ENCODE measurements around the gene PNLIPRP2.

Gene PNLIPRP2

DNA sequence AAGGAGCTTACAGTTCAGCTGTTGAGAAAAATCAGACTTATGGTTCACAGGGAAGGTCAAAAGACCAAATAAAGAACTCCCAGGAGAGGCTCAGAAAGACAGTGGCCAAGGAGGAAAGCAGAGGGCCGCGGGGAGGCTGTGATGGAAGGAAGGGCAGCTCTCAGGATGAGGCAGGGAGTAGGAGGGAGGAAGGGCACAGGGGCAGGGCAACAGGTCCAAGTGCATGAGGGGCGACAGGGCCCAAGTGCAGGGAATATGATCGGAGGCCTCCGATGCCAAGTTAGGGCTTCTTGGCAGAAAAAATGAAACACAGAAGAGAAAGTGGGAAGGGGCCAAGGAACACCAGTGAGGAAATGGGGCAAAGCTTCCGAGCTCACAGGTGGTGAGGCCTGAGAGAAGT, 13.4 kb upstream of the PNLIPRP2 start:
- ATAC-seq (no peak), DNase-seq (ENCODE audit: low spot score in 2 of 2) (no peak)
- Mint-ChIP-seq H3K27ac (no peak overlapping the region), H3K4me3 (no peak overlapping the region), H3K36me3 (no peaks in the 10 kb centered on the region), H3K4me1 (no peaks in the 10 kb centered on the region), H3K9me3 (peaks cover 2% of the 10 kb centered on the region)

DNA sequence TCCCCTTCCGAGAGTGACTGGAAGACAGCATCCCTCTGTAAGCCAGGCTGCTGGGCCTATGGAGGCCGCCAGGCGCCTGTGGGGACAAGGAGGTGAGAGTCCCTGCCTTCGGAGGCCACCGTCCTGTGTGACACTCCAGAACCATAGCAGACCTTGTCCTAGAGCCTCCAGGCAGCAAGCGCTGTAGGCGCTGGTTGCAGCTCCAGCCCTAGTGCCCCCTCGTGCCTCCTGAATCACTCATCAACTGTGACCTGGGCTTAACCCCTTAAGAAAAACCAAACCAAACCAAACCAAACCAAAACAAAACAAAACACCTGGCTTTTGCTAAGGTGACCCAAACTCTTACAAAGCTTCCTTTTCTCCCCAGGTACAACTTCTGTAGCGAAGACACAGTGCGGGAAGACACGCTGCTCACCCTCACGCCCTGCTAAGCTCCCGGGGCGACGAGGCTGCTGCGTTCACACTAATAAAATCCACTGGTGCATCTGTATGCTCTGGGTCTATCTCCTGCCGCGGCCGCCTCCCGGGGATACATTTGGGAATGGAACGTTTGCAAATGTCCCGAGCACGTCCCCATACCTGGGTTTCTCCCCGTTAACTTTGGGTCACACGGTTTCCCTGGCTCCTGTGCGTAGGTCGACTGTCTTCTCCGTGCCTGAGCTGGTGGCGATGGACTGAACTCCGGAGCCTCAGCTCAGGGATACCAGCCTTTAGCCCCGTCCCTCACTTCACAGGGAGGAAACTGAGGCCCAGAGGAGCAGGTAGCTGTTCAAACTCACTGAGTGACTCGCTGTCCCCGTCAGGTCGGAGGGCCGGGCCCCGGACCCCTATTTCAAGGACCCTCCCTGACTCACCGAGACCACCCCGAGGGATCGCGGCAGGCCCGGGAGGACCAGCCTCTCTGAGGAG, 11.8 kb upstream of the PNLIPRP2 start:
- H3K4me3 Mint-ChIP-seq, result no peak overlapping the region

DNA sequence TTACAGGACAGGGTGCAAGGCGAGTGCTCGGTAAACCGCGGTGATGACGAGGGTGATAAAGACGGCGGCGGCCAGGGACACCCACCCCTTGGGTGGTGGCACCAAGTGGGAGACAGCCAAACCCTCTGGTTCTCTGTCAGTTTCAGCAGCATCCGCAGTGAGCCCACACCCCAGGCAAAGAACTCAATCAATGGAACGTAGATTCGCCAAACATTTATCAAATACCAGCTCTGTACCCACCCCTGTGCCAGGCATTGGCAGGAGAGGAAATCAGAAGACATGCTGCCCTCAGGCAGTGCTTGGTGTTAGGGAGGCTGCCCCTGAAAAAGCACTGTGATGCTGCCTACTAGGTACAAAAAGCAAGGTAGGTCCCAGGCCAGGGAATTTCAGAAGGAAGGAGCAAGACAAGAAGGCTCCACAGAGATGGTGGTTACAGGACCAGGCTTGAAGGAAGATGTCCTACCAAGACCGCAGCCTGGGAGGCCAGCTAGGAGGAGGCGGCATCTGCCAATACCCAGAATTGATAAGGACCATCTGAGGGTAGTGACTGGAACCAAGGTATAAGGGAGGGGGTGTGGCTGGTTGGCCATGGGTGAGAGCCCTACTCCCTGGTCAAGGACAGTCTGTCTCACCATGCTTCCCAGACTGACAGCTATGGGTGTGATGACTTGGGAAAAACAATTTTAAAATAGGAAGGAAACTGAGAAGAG, 10.2 kb upstream of the PNLIPRP2 start:
- Mint-ChIP-seq H3K36me3 (no peaks in the 10 kb centered on the region), H3K27ac (no peak overlapping the region), H3K4me1 (no peaks in the 10 kb centered on the region), H3K4me3 (no peak overlapping the region), H3K9me3 (peaks cover 2% of the 10 kb centered on the region)
- DNase-seq (ENCODE audit: low spot score in 2 of 2), result no peak
- ATAC-seq, result no peak

More for the DNA sequence above, 11.8 kb upstream of the PNLIPRP2 start:
- ATAC-seq, result no peak
- no peak overlapping the region for H3K27ac Mint-ChIP-seq
- H3K4me1 Mint-ChIP-seq, result no peaks in the 10 kb centered on the region
- no peaks in the 10 kb centered on the region for H3K36me3 Mint-ChIP-seq
- peaks cover 2% of the 10 kb centered on the region for H3K9me3 Mint-ChIP-seq
- no peak for DNase-seq (ENCODE audit: low spot score in 2 of 2)

DNA sequence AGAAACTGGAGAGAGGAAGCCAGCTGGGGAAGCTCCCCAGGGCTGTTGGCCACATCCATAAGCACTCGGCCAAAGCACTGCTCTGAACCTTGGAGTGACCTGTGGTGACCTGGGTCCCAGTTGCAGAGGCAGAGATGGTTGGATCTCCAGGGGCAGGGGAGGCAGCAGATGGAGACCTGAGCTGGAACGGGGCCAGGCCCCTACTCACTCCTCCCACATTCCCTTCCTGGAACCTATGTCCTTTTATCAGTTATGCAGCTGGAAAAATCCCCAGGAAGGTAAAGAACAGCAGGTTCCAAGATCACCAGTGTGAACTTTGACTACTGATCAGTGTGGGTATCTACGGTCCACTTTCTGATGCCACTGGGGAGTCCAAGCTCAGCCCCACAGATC, 9.6 kb upstream of the PNLIPRP2 start:
- H3K4me3 Mint-ChIP-seq, result no peak overlapping the region
- H3K36me3 Mint-ChIP-seq, result no peaks in the 10 kb centered on the region
- H3K27ac Mint-ChIP-seq, result no peak overlapping the region
- H3K9me3 Mint-ChIP-seq, result peaks cover 5% of the 10 kb centered on the region
- H3K4me1 Mint-ChIP-seq, result no peaks in the 10 kb centered on the region
- ATAC-seq, result no peak
- no peak for DNase-seq (ENCODE audit: low spot score in 2 of 2)

DNA sequence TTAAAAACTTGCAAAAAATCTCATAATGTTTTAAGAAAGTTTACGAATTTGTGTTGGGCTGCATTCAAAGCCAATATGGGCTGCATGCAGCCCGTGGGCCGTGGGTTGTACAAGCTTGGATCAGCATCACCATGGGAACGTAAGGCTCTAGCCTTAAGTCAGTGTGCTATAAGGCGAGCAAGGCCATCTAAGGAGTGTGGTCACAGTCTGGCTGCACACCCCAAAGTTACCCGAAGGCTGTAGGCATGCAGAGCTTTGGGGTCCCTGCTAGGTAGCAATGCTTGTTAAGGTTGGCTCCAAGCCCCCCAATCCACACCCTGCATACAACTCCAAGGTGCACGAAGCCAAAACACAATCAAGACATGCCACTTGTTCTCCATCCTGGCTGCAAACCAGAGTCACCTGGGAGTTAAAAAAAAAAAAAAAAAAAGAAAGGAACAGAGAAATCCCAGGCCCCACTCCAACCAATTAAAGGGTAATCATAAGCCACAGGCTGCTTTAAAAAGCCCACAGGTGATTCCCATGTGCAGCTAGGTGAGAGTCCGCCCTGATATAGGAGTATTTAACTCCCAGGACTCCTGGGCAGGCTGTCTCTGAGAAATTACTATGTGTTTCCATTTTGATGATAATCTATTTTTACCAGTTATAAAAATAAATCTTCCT, 8.5 kb upstream of the PNLIPRP2 start:
- ATAC-seq, result no peak
- no peak overlapping the region for H3K27ac Mint-ChIP-seq
- H3K9me3 Mint-ChIP-seq, result peaks cover 6% of the 10 kb centered on the region
- H3K4me3 Mint-ChIP-seq, result no peak overlapping the region
- H3K36me3 Mint-ChIP-seq, result no peaks in the 10 kb centered on the region
- H3K4me1 Mint-ChIP-seq, result no peaks in the 10 kb centered on the region
- no peak for DNase-seq (ENCODE audit: low spot score in 2 of 2)

DNA sequence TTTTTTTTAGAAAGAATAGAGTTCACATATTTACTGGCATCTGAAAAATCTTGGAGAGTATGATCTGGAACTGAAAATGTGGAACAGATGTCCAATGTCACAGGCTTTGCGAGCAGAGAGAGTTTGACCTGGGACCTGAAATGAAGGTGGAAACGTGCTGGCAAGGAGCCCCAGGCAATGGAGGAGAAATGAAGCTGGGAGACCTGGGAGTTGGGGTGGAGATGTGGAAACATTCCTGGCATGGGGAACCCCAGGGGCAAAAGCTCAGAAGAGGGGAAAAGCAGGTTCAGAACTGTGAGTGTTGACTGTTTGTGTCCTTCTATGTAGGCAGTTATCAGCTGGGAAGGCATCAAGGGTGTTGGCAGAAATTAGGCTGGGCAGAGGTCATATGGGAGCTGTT, 7.3 kb upstream of the PNLIPRP2 start:
- Mint-ChIP-seq H3K27ac (no peak overlapping the region), H3K36me3 (no peaks in the 10 kb centered on the region), H3K9me3 (peaks cover 9% of the 10 kb centered on the region), H3K4me3 (no peak overlapping the region), H3K4me1 (no peaks in the 10 kb centered on the region)
- DNase-seq (ENCODE audit: low spot score in 2 of 2) (no peak), ATAC-seq (no peak)

DNA sequence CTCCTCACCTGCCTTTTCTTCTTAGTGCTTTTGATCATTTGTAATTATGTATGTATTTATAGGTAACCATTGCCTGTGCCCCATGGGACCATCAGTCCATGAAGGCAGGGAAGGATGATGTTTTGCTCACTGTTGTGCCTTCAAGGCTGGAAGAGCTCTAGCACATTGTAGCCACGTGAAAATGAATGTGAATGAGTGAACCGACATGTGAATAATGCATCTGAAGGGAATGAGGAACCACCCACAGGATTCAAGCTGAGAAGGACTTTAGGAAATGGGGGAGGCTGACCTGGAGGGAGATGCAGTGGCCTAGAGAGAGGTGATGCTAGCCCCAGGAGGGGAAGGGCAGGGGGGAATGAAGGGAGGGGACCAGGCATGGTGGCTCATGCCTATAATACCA, 6.0 kb upstream of the PNLIPRP2 start:
- no peak for ATAC-seq
- no peaks in the 10 kb centered on the region for H3K4me1 Mint-ChIP-seq
- no peaks in the 10 kb centered on the region for H3K36me3 Mint-ChIP-seq
- no peak overlapping the region for H3K4me3 Mint-ChIP-seq
- no peak overlapping the region for H3K27ac Mint-ChIP-seq
- H3K9me3 Mint-ChIP-seq, result peaks cover 9% of the 10 kb centered on the region
- no peak for DNase-seq (ENCODE audit: low spot score in 2 of 2)

DNA sequence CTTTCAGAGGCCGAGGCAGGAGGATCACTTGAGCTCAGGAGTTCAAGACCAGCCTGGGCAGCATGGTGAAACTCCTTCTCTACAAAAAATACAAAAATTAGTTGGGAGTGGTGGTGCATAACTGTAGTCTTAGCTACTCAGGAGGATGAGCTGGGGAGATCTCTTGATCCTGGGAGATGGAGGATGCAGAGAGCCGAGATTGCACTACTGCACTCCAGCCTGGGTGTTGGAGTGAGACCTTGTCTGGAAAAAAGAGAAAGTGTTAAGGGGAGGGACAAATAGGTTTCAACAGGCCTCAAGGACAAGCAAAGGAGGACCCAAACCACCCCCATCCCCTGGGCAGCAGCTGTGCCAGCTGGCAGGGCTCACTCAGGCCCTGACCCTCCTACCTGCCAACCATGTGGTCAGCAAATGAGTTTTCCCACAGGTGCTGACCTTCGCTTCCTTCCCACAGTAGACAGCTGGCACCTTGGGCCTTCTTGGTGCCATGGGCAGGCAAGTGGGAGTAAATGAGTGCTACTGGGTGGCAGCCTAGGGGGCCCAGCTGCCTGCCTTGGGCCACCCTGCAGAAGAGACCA, 5.5 kb upstream of the PNLIPRP2 start:
- ATAC-seq (no peak), DNase-seq (ENCODE audit: low spot score in 2 of 2) (no peak)
- Mint-ChIP-seq H3K27ac (no peak overlapping the region), H3K9me3 (peaks cover 9% of the 10 kb centered on the region), H3K4me3 (no peak overlapping the region), H3K4me1 (no peaks in the 10 kb centered on the region), H3K36me3 (no peaks in the 10 kb centered on the region)

DNA sequence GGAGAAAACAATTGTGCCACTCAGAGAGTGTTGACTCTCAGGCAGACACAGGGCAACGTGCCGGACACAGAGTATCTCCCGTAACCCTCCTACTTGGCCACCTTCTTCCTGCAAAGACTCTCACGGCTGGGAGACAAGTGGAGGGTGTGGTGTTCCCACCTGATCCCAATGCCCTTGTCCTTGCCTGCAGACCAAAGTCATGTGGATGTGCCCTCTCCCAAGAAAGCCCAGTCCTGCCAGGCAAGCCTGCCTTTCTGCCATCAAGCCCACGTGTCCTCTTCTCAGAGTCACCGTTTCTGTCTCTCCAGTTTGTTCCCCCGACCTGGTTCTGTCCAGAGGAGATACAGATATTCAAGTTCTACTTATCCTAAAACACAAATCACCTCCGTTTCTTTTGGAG, 723 bp downstream of the PNLIPRP2 start:
- Mint-ChIP-seq H3K27ac (no peak overlapping the region), H3K9me3 (peaks cover 12% of the 10 kb centered on the region), H3K36me3 (no peaks in the 10 kb centered on the region), H3K4me3 (no peak overlapping the region), H3K4me1 (no peaks in the 10 kb centered on the region)
- DNase-seq (ENCODE audit: low spot score in 2 of 2), result no peak
- ATAC-seq, result no peak

DNA sequence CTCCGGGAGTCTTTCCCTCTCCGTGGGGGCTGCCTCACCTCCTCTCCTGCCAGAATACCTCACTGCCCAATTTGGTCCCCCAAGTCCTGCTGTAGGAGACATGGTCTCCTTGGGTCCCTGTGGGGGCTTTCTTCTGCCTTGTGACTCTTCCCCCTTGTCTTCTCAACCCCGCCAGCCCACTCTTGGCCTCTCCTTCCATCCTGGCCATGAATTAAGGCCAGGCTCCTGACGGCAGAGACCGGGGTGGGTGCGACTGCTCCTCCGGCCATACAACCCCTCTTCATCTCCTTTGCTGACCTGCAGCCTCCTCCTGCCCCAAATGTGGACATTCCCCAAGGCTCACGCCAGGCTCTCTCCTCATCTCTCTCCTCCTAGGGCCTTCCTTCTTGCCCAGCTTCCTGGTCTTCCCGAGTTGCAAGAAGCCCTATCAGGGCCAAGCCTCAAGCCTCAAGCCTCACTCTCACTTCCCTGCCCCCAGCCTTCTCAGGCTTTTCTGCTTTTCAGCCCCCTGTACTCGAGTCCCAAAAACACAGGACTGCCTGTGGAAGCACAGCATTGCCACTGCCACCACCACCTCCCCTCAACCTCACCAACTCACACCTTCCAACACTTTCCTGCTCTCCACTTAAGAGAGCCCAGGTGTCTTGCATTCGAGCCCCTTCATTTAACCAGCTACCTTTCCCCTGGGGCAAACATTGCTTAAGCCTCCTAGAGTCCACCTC, 1.3 kb downstream of the PNLIPRP2 start:
- Mint-ChIP-seq H3K4me1 (no peaks in the 10 kb centered on the region), H3K4me3 (no peak overlapping the region), H3K36me3 (no peaks in the 10 kb centered on the region), H3K9me3 (peaks cover 12% of the 10 kb centered on the region), H3K27ac (no peak overlapping the region)
- no peak for ATAC-seq
- no peak for DNase-seq (ENCODE audit: low spot score in 2 of 2)

DNA sequence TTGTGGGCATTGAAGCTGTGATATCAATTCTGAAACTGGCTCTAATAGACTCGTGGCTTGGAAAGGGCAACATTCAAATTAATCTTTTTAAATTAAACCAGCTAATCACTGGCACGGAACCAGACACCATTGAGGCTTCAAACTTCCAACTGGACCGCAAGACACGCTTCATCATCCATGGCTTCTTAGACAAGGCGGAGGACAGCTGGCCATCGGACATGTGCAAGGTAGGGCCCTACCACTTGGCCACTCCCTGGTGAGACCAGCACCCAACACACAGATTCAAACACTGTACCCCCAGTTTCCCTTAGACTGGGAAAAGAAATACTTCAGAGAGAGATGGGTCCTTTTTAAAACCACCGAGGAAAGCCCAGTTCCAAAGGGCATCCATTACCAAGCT, 5.1 kb downstream of the PNLIPRP2 start:
- peaks cover 10% of the 10 kb centered on the region for H3K9me3 Mint-ChIP-seq
- DNase-seq (ENCODE audit: low spot score in 2 of 2), result no peak
- ATAC-seq, result no peak
- H3K4me3 Mint-ChIP-seq, result no peak overlapping the region
- no peaks in the 10 kb centered on the region for H3K36me3 Mint-ChIP-seq
- H3K27ac Mint-ChIP-seq, result no peak overlapping the region
- H3K4me1 Mint-ChIP-seq, result no peaks in the 10 kb centered on the region

DNA sequence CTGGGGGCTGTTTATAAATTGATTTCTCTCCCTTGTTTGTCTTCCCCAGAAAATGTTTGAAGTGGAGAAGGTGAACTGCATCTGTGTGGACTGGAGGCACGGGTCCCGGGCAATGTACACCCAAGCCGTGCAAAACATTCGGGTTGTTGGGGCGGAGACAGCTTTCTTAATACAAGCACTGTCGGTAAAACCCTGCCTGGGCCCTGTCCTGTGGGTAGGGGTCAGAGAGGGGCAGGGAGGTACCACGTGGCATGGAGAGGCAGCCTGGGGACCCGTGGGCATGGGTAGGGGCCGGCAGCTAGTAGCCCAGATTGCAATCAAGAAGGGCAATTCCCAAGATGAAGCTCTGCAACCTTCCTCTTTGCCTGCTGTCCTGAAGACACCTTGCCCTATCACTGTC, 6.1 kb downstream of the PNLIPRP2 start:
- ATAC-seq, result no peak
- no peak for DNase-seq (ENCODE audit: low spot score in 2 of 2)
- H3K9me3 Mint-ChIP-seq, result peaks cover 8% of the 10 kb centered on the region
- no peak overlapping the region for H3K4me3 Mint-ChIP-seq
- H3K36me3 Mint-ChIP-seq, result no peaks in the 10 kb centered on the region
- no peak overlapping the region for H3K27ac Mint-ChIP-seq
- H3K4me1 Mint-ChIP-seq, result no peaks in the 10 kb centered on the region

DNA sequence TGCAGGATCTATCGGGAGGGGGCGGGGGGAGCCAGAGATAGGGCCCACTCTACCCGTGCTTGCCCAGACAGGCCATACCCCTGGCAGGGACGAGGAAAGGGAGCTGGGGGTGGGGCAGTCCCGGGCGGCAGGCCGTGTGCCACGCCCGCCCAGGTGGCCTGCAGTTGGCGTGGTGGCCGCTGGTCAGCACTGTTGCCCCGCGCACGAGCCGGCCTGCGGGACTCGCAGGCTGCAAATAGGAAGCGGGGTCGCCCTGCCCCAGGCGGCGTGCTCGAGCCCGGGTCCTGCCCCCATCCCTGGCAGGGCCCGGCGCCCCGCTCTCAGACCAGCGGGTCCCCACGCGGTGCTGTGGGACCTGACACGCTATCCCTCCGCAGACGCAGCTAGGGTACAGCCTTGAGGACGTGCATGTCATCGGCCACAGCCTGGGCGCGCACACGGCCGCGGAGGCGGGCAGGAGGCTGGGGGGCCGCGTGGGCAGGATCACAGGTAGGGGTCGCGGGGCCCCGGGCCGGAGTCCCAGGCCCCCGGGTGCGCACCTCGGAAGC, 6.7 kb downstream of the PNLIPRP2 start:
- no peak for ATAC-seq
- H3K27ac Mint-ChIP-seq, result no peak overlapping the region
- H3K4me3 Mint-ChIP-seq, result no peak overlapping the region
- H3K36me3 Mint-ChIP-seq, result no peaks in the 10 kb centered on the region
- H3K9me3 Mint-ChIP-seq, result peaks cover 2% of the 10 kb centered on the region
- no peak for DNase-seq (ENCODE audit: low spot score in 2 of 2)
- no peaks in the 10 kb centered on the region for H3K4me1 Mint-ChIP-seq

DNA sequence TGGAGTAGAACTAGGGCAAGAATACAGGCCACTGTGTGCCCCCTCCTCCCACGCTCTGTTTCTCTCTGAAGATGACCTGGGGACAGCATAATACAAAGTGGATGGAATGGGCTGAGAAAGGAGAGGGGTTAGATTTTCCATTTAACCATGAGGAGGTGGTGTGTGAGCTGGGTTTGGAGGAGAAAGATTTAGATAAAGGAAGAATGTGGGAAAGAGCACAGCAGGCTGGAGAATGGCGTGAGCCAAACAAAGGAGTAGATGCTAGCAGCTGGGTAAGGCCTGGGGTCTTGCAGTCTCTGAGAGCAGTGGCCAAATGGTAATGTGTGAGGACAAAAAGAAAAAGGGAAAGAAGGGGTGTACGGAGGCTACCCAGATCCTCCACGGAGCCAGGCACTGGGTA, 8.6 kb downstream of the PNLIPRP2 start:
- no peaks in the 10 kb centered on the region for H3K9me3 Mint-ChIP-seq
- no peaks in the 10 kb centered on the region for H3K36me3 Mint-ChIP-seq
- no peak for ATAC-seq
- H3K4me3 Mint-ChIP-seq, result no peak overlapping the region
- no peak for DNase-seq (ENCODE audit: low spot score in 2 of 2)
- no peak overlapping the region for H3K27ac Mint-ChIP-seq
- no peaks in the 10 kb centered on the region for H3K4me1 Mint-ChIP-seq

DNA sequence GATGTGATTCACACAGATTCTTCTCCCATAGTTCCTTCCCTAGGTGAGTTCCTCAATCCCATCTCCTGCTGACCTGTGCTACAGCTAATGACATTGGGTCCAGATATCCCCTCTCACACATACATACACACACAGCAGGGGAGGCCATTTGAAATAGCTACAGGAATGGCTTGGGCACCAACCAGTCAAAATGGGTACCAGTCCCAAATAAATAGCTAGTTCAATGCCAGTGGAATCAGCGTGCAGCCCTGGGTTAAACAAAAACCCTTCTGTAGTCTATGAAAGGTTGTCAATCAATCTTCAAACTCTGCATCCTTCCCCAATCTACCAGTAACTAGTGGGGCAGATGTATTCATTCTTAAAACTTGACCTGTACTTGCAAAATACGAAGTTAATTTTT, 9.3 kb downstream of the PNLIPRP2 start:
- Mint-ChIP-seq H3K36me3 (no peaks in the 10 kb centered on the region), H3K4me1 (no peaks in the 10 kb centered on the region), H3K4me3 (no peak overlapping the region), H3K9me3 (no peaks in the 10 kb centered on the region), H3K27ac (no peak overlapping the region)
- no peak for ATAC-seq
- DNase-seq (ENCODE audit: low spot score in 2 of 2), result no peak
